Common myeloid progenitor, CD34-positive (primary cell): Measurements from ENCODE around the gene RPRD1B.
"Not testable (repeated sequence)": the region's sequence is repeated elsewhere in the genome, so short reads cannot be mapped to it uniquely, and the experiment has no call there.

Experiments
- CTCF ChIA-PET: fragments of 350-600 bp; sonication (Branson Sonifier 250); formaldehyde crosslinking; loops from one replicate; lab custom pipeline; 2021; ENCODE audit warnings: antibody characterized with exemption; lab: Charles Lee
- POLR2A ChIA-PET: fragments of 350-600 bp; sonication (Branson Sonifier 250); formaldehyde crosslinking; loops from one replicate; lab custom pipeline; 2021; ENCODE audit warnings: antibody characterized with exemption; lab: Charles Lee
- DNase-seq, 3 donors: peaks; one replicate each; pipeline versions ENCODE4 v3.0.0 to v3.0.0-alpha.2; 2013
- H3K27ac ChIP-seq, 2 experiments: 1 replicate in 1 of 2; 2 replicates in 1 of 2; pipeline ENCODE4 v1.7.0; 2013; ENCODE audit warnings: inconsistent platforms in 2 of 2, low read length in 2 of 2, mild to moderate bottlenecking in 2 of 2, low read depth in 1 of 2, moderate library complexity in 1 of 2; ENCODE audit not compliant: severe bottlenecking in 2 of 2, insufficient read depth in 1 of 2, poor library complexity in 1 of 2
- H3K27me3 ChIP-seq, 5 experiments: replicated peaks in 2 of 5; 1 replicate in 3 of 5; 2 replicates in 2 of 5; pipeline versions ENCODE4 v1.6.1 to v1.7.0; 2013; ENCODE audit warnings: low read length in 4 of 5, mild to moderate bottlenecking in 2 of 5, moderate library complexity in 2 of 5, inconsistent platforms in 1 of 5; ENCODE audit not compliant: insufficient read depth in 5 of 5, control insufficient read depth in 4 of 5
- H3K36me3 ChIP-seq, 4 experiments: 1 replicate in 2 of 4; 2 replicates in 2 of 4; pipeline versions ENCODE4 v1.6.1 to v1.7.0; 2013; ENCODE audit warnings: low read length in 3 of 4, control low read depth in 1 of 4, mild to moderate bottlenecking in 1 of 4; ENCODE audit not compliant: control insufficient read depth in 4 of 4, insufficient read depth in 4 of 4
- H3K4me1 ChIP-seq, 4 experiments: 1 replicate in 3 of 4; 2 replicates in 1 of 4; pipeline versions ENCODE4 v1.6.1 to v1.7.1; 2013; ENCODE audit warnings: low read length in 3 of 4, mild to moderate bottlenecking in 3 of 4, control low read depth in 1 of 4, inconsistent platforms in 1 of 4, moderate library complexity in 1 of 4; ENCODE audit not compliant: control insufficient read depth in 4 of 4, insufficient read depth in 4 of 4; ENCODE audit errors: control extremely low read depth in 1 of 4
- H3K4me3 ChIP-seq, 7 experiments: 1 replicate in 4 of 7; 2 replicates in 3 of 7; pipeline versions ENCODE4 v1.5.1 to v1.7.0; 2013; ENCODE audit warnings: mild to moderate bottlenecking in 7 of 7, low read length in 6 of 7, moderate library complexity in 6 of 7, inconsistent platforms in 2 of 7, low read depth in 2 of 7, control low read depth in 1 of 7; ENCODE audit not compliant: insufficient read depth in 4 of 7, control insufficient read depth in 1 of 7; ENCODE audit errors: extremely low read depth in 1 of 7
- H3K9me3 ChIP-seq, 5 experiments: 1 replicate in 4 of 5; 2 replicates in 1 of 5; pipeline versions ENCODE4 v1.6.1 to v1.7.1; 2013; ENCODE audit warnings: low read length in 4 of 5, mild to moderate bottlenecking in 2 of 5, inconsistent platforms in 1 of 5, low read depth in 1 of 5, moderate library complexity in 1 of 5; ENCODE audit not compliant: control insufficient read depth in 4 of 5, insufficient read depth in 2 of 5; ENCODE audit errors: control extremely low read depth in 1 of 5
- whole genome bisulfite sequencing: methylation state at CpG from one replicate; pipeline ENCODE4 v1.1.5; 2013; ENCODE audit not compliant: insufficient coverage; 5-methylcytosine and 5-hydroxymethylcytosine counted together

RPRD1B gene

GRCh38 chr20:38106461-38106860, 72.9 kb downstream of the RPRD1B start:
- Histone ChIP-seq H3K27ac (no peak overlapping the region), H3K36me3 (no peaks in the 10 kb centered on the region), H3K4me1 (no peaks in the 10 kb centered on the region), H3K27me3 (no peaks in the 10 kb centered on the region), H3K4me3 (no peak overlapping the region), H3K9me3 (no peaks in the 10 kb centered on the region)
- ChIA-PET CTCF (no interaction called here), POLR2A (no interaction called here)
- no peak for DNase-seq
- 94% methylated on average over 3 of the region's 5 CpGs for WGBS

GRCh38 chr20:38107386-38107785, 73.8 kb downstream of the RPRD1B start:
- POLR2A ChIA-PET: not testable (repeated sequence)

GRCh38 chr20:38107916-38108315, 74.4 kb downstream of the RPRD1B start:
- not testable (repeated sequence) for H3K27me3 ChIP-seq

More at GRCh38 chr20:38107386-38107785, 73.8 kb downstream of the RPRD1B start:
- H3K27me3 ChIP-seq, H3K27ac ChIP-seq, H3K9me3 ChIP-seq, H3K4me3 ChIP-seq, H3K36me3 ChIP-seq, DNase-seq, H3K4me1 ChIP-seq, CTCF ChIA-PET: not testable (repeated sequence)
- WGBS: no CpG with 5 or more reads among the region's 1 CpG

GRCh38 chr20:38108438-38108985, 75.0 kb downstream of the RPRD1B start:
- Histone ChIP-seq H3K4me3 (no peak overlapping the region), H3K27ac (no peak overlapping the region), H3K27me3 (no peaks in the 10 kb centered on the region), H3K36me3 (no peaks in the 10 kb centered on the region), H3K4me1 (peaks cover 0 to 3% (median under 1%) of the 10 kb centered on the region in 4 experiments), H3K9me3 (no peaks in the 10 kb centered on the region)
- no peak for DNase-seq
- 100% methylated on average over 1 of the region's 4 CpGs for WGBS
- POLR2A ChIA-PET: no interaction called here
- CTCF ChIA-PET: no interaction called here

More at GRCh38 chr20:38107916-38108315, 74.4 kb downstream of the RPRD1B start:
- POLR2A ChIA-PET, H3K9me3 ChIP-seq, DNase-seq, H3K4me3 ChIP-seq, CTCF ChIA-PET, H3K4me1 ChIP-seq, H3K36me3 ChIP-seq, H3K27ac ChIP-seq: not testable (repeated sequence)
- 100% methylated on average over 4 of the region's 7 CpGs for WGBS

GRCh38 chr20:38108986-38109541, 75.5 kb downstream of the RPRD1B start:
- no peak overlapping the region for H3K4me3 ChIP-seq
- no peak overlapping the region for H3K27ac ChIP-seq
- H3K4me1 ChIP-seq: peaks cover 0 to 8% (median 4%) of the 10 kb centered on the region in 4 experiments
- ChIA-PET CTCF (interaction anchor here (0.8 to 1.2 kb wide), 2 partner anchors 10 to 112 kb away, joined by 3 read pairs; no protein-coding TSS in a partner anchor), POLR2A (no interaction called here)
- no peaks in the 10 kb centered on the region for H3K9me3 ChIP-seq
- H3K36me3 ChIP-seq: no peaks in the 10 kb centered on the region
- 91% methylated on average over 2 of the region's 3 CpGs for WGBS
- no peaks in the 10 kb centered on the region for H3K27me3 ChIP-seq
- no peak for DNase-seq

- H3K27ac ChIP-seq: no peak overlapping the region
- ChIA-PET CTCF (interaction anchor here (0.8 to 1.6 kb wide), 4 partner anchors 11 to 112 kb away, joined by 3 to 4 read pairs (median 3); no protein-coding TSS in a partner anchor), POLR2A (no interaction called here)
- WGBS: 94% methylated on average over 7 of the region's 8 CpGs
- H3K4me3 ChIP-seq: no peak overlapping the region
- no peaks in the 10 kb centered on the region for H3K36me3 ChIP-seq
- H3K27me3 ChIP-seq: no peaks in the 10 kb centered on the region
- no peak for DNase-seq
- no peaks in the 10 kb centered on the region for H3K9me3 ChIP-seq
- peaks cover 0 to 8% (median 4%) of the 10 kb centered on the region in 4 experiments for H3K4me1 ChIP-seq
Observed at GRCh38 chr20:38109591-38110524, 76.3 kb downstream of the RPRD1B start.
